ENCODE results near the gene ADGRB2.

DNA sequence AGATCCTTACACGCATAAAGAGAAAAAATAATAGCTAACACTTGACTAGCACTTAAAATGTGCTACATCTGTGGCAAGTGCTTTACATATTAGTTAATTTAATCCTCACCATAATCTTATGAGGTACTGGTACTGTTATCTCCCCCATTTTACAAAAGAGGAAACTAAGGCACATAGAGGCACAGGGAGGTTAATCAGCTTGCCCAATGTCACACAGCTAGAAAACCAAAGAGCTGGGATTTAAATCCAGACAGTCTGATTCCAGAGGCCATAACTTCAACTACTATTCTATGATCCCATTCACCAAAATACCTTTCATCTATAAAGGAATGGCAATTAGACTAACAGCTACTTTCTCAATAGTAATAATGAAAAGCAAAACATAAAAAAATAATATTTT is 40.0 kb upstream of the ADGRB2 start:
- TF ChIP-seq, protein P1, sequence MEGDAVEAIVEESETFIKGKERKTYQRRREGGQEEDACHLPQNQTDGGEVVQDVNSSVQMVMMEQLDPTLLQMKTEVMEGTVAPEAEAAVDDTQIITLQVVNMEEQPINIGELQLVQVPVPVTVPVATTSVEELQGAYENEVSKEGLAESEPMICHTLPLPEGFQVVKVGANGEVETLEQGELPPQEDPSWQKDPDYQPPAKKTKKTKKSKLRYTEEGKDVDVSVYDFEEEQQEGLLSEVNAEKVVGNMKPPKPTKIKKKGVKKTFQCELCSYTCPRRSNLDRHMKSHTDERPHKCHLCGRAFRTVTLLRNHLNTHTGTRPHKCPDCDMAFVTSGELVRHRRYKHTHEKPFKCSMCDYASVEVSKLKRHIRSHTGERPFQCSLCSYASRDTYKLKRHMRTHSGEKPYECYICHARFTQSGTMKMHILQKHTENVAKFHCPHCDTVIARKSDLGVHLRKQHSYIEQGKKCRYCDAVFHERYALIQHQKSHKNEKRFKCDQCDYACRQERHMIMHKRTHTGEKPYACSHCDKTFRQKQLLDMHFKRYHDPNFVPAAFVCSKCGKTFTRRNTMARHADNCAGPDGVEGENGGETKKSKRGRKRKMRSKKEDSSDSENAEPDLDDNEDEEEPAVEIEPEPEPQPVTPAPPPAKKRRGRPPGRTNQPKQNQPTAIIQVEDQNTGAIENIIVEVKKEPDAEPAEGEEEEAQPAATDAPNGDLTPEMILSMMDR (IDR thresholded peaks at IDR 0.05), result no peak
- TF ChIP-seq POLR2A (IDR thresholded peaks at IDR 0.05), result no peak
